SK-N-SH (cell line): Measurements from ENCODE around the gene SLC25A33.

Source experiments
- CHD2 ChIP-seq: fragments of 150-350 bp; IDR thresholded peaks from 2 replicates; pipeline ENCODE4 v1.6.1; 2018; ENCODE audit warnings: low read length; ENCODE audit not compliant: partially characterized antibody
- EP300 ChIP-seq, 2 experiments: IDR thresholded peaks; 2 replicates each; pipeline versions ENCODE4 v1.4.0 to v1.6.1; 2012; ENCODE audit warnings: borderline replicate concordance in 1 of 2, low read depth in 1 of 2, low read length in 1 of 2
- FOXM1 ChIP-seq: IDR thresholded peaks from 2 replicates; pipeline ENCODE4 v1.4.0; 2012; ENCODE audit warnings: low read depth, mild to moderate bottlenecking
- NFIC ChIP-seq: IDR thresholded peaks from 2 replicates; pipeline ENCODE4 v1.4.0; 2012; ENCODE audit warnings: borderline replicate concordance
- SMC3 ChIP-seq: IDR thresholded peaks from 2 replicates; pipeline ENCODE4 v1.6.1; 2012; ENCODE audit warnings: low read depth, low read length, improper control_type of control experiment
- TAF1 ChIP-seq: IDR thresholded peaks from 2 replicates; pipeline ENCODE4 v1.6.1; 2012; ENCODE audit warnings: low read depth, mild to moderate bottlenecking, low read length, moderate library complexity, borderline replicate concordance
- TEAD4 ChIP-seq: IDR thresholded peaks from 2 replicates; pipeline ENCODE4 v1.4.0; 2012; ENCODE audit warnings: mild to moderate bottlenecking, borderline replicate concordance; ENCODE audit not compliant: insufficient read depth
- TF ChIP-seq, protein P1 (sequence below): fragments of 200-600 bp; sonication (generic); IDR thresholded peaks from 2 replicates; pipeline ENCODE4 v1.6.1; 2017; ENCODE audit warnings: antibody characterized with exemption, mild to moderate bottlenecking, moderate library complexity
- TF ChIP-seq, protein P2 (sequence below): IDR thresholded peaks from 2 replicates; pipeline ENCODE4 v1.6.1; 2012; ENCODE audit warnings: mild to moderate bottlenecking, low read depth, low read length, moderate library complexity
- TF ChIP-seq, protein P3 (sequence below): IDR thresholded peaks from 2 replicates; pipeline ENCODE4 v1.4.0; 2012; ENCODE audit warnings: low read depth, borderline replicate concordance

DNA sequence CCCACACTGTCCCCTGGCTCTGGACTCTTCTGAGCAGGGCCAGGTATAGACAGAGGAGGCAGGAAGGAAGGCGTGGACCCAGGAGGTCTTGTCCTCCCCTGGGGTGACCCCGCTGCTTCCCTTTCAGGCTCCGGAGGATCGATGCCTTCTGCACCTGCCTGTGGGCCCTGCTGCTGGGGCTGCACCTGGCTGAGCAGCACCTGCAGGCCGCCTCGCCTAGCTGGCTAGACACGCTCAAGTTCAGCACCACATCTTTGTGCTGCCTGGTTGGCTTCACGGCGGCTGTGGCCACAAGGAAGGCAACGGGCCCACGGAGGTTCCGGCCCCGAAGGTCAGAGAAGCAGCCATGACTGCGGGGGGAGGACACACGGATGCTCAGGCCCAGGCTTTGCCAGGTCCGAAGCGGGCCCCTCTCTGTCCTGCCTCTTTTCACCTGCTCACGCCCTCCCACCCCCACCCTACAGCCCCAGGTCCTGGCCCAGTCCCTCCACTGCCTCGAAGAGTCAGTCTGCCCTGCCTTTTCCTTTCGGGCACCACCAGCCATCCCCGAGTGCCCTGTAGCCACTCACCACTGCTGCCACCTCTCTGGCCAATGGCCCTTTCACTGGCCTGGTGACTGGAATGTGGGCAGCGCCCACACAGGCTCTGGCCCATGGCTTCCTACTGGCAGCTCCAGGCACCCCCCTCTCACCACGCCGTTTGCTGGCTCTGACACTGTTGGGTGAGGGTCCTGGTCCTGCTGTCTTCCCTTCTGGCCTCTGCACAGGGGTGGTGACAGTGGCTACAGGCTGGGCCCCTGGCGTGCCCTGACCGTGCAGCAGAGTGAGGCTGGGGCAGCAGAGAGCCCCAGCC, 62.9 kb downstream of the SLC25A33 start:
- TF ChIP-seq TAF1 (no peak), TEAD4 (no peak), NFIC (no peak), EP300 (IDR thresholded peaks at IDR 0.05; ENCODE audit: borderline replicate concordance in 1 of 2, low read depth in 1 of 2, low read length in 1 of 2) (no peak), CHD2 (no peak), FOXM1 (no peak), SMC3 (no peak)
- TF ChIP-seq, protein P1, sequence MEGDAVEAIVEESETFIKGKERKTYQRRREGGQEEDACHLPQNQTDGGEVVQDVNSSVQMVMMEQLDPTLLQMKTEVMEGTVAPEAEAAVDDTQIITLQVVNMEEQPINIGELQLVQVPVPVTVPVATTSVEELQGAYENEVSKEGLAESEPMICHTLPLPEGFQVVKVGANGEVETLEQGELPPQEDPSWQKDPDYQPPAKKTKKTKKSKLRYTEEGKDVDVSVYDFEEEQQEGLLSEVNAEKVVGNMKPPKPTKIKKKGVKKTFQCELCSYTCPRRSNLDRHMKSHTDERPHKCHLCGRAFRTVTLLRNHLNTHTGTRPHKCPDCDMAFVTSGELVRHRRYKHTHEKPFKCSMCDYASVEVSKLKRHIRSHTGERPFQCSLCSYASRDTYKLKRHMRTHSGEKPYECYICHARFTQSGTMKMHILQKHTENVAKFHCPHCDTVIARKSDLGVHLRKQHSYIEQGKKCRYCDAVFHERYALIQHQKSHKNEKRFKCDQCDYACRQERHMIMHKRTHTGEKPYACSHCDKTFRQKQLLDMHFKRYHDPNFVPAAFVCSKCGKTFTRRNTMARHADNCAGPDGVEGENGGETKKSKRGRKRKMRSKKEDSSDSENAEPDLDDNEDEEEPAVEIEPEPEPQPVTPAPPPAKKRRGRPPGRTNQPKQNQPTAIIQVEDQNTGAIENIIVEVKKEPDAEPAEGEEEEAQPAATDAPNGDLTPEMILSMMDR = no peak
- TF ChIP-seq, protein P2, sequence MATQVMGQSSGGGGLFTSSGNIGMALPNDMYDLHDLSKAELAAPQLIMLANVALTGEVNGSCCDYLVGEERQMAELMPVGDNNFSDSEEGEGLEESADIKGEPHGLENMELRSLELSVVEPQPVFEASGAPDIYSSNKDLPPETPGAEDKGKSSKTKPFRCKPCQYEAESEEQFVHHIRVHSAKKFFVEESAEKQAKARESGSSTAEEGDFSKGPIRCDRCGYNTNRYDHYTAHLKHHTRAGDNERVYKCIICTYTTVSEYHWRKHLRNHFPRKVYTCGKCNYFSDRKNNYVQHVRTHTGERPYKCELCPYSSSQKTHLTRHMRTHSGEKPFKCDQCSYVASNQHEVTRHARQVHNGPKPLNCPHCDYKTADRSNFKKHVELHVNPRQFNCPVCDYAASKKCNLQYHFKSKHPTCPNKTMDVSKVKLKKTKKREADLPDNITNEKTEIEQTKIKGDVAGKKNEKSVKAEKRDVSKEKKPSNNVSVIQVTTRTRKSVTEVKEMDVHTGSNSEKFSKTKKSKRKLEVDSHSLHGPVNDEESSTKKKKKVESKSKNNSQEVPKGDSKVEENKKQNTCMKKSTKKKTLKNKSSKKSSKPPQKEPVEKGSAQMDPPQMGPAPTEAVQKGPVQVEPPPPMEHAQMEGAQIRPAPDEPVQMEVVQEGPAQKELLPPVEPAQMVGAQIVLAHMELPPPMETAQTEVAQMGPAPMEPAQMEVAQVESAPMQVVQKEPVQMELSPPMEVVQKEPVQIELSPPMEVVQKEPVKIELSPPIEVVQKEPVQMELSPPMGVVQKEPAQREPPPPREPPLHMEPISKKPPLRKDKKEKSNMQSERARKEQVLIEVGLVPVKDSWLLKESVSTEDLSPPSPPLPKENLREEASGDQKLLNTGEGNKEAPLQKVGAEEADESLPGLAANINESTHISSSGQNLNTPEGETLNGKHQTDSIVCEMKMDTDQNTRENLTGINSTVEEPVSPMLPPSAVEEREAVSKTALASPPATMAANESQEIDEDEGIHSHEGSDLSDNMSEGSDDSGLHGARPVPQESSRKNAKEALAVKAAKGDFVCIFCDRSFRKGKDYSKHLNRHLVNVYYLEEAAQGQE = no peak
- TF ChIP-seq, protein P3, sequence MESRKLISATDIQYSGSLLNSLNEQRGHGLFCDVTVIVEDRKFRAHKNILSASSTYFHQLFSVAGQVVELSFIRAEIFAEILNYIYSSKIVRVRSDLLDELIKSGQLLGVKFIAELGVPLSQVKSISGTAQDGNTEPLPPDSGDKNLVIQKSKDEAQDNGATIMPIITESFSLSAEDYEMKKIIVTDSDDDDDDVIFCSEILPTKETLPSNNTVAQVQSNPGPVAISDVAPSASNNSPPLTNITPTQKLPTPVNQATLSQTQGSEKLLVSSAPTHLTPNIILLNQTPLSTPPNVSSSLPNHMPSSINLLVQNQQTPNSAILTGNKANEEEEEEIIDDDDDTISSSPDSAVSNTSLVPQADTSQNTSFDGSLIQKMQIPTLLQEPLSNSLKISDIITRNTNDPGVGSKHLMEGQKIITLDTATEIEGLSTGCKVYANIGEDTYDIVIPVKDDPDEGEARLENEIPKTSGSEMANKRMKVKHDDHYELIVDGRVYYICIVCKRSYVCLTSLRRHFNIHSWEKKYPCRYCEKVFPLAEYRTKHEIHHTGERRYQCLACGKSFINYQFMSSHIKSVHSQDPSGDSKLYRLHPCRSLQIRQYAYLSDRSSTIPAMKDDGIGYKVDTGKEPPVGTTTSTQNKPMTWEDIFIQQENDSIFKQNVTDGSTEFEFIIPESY = no peak
